PFSK-1 (cell line): ENCODE data around the gene SORBS2.

Experiments used
- POLR2AphosphoS5 ChIP-seq: IDR thresholded peaks from 2 replicates; pipeline ENCODE4 v1.6.1; 2012; ENCODE audit warnings: low read depth, mild to moderate bottlenecking, control low read depth, low read length, moderate library complexity
- TF ChIP-seq, protein P1 (sequence below), 2 experiments: IDR thresholded peaks; 2 replicates each; pipeline versions ENCODE4 v1.6.1 to v1.8.0; 2011 to 2012; ENCODE audit warnings: low read depth in 2 of 2, low read length in 2 of 2, control low read depth in 1 of 2, inconsistent platforms in 1 of 2, mild to moderate bottlenecking in 1 of 2, moderate library complexity in 1 of 2; ENCODE audit not compliant: insufficient read depth in 1 of 2

DNA sequence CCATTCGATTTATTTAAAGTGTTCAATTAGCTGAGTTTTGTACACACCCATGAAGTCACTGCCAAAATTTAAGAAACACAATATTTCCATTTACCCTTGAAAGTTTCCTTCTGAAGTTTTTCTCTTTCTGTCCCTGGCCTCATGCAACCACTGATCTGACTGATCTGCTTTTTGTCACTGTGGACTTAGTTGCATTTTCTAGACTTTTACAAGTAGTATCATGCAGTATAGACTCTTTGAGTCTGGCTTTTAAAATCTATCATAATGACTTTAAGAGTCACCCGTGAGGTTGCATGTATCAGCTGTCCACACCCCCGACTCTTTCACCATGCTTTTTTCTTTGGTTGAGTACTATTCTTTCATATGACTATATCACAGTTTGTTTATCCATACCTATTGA lies 247.6 kb downstream of the SORBS2 start:
- TF ChIP-seq, protein P1, sequence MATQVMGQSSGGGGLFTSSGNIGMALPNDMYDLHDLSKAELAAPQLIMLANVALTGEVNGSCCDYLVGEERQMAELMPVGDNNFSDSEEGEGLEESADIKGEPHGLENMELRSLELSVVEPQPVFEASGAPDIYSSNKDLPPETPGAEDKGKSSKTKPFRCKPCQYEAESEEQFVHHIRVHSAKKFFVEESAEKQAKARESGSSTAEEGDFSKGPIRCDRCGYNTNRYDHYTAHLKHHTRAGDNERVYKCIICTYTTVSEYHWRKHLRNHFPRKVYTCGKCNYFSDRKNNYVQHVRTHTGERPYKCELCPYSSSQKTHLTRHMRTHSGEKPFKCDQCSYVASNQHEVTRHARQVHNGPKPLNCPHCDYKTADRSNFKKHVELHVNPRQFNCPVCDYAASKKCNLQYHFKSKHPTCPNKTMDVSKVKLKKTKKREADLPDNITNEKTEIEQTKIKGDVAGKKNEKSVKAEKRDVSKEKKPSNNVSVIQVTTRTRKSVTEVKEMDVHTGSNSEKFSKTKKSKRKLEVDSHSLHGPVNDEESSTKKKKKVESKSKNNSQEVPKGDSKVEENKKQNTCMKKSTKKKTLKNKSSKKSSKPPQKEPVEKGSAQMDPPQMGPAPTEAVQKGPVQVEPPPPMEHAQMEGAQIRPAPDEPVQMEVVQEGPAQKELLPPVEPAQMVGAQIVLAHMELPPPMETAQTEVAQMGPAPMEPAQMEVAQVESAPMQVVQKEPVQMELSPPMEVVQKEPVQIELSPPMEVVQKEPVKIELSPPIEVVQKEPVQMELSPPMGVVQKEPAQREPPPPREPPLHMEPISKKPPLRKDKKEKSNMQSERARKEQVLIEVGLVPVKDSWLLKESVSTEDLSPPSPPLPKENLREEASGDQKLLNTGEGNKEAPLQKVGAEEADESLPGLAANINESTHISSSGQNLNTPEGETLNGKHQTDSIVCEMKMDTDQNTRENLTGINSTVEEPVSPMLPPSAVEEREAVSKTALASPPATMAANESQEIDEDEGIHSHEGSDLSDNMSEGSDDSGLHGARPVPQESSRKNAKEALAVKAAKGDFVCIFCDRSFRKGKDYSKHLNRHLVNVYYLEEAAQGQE (IDR thresholded peaks at IDR 0.05; ENCODE audit: insufficient read depth in 1 of 2, low read depth in 2 of 2, low read length in 2 of 2): no peak
- no peak for TF ChIP-seq POLR2AphosphoS5
